ENCODE data around the gene SCP2D1. TPM values are rescaled to one million over a fixed set of nuclear protein-coding genes. Genes with fewer than 3 reads are reported as not detected.

The SCP2D1 gene
- total RNA-seq (not detected), polyA plus RNA-seq (not detected)
- long read RNA-seq, donor 1: 0 reads
- long read RNA-seq, donor 2: 0 reads
- long read RNA-seq, donor 3: 0 reads
- long read RNA-seq, donor 4: 0 reads
- long read RNA-seq, donor 5: 0 reads

- DNase-seq: no peak
- Histone ChIP-seq H3K9ac (ENCODE audit: insufficient read depth in 1 of 2, low read length in 2 of 2) (no peak within 1 kb of the TSS), H3K36me3 (ENCODE audit: control insufficient read depth in 4 of 4, insufficient read depth in 4 of 4, low read length in 4 of 4) (no peaks in the 10 kb centered on the region), H3K9me3 (ENCODE audit: control insufficient read depth in 4 of 4, insufficient read depth in 3 of 4, low read length in 3 of 4) (peaks cover 0 to 4% (median 0%) of the 10 kb centered on the region in 4 donors), H3K27me3 (ENCODE audit: control insufficient read depth in 3 of 3, insufficient read depth in 3 of 3, low read length in 2 of 3) (no peaks in the 10 kb centered on the region), H3K4me1 (ENCODE audit: control insufficient read depth in 5 of 5, insufficient read depth in 5 of 5, low read length in 5 of 5) (no peaks in the 10 kb centered on the region), H3K4me3 (no peak within 1 kb of the TSS), H3K27ac (ENCODE audit: low read depth in 1 of 2, low read length in 1 of 2) (no peak within 1 kb of the TSS)
- WGBS, 2 donors: 45 to 74% methylated on average over 3 of the region's 3 CpGs
- TF ChIP-seq CTCF (IDR thresholded peaks at IDR 0.05; ENCODE audit: control extremely low read depth, extremely low read depth): no peak
- no peak for ATAC-seq (ENCODE audit: insufficient read depth, low FRiP score)
Measured at GRCh38 chr20:18813483-18813882, at the start of gene SCP2D1. TSS of gene SCP2D1 (plus strand) at chr20:18813783. CDS start at chr20:18813816, 33 bp downstream.

GRCh38 chr20:18767676-18768075 lies 45.9 kb upstream of the SCP2D1 start:
- no peaks in the 10 kb centered on the region for H3K9me3 ChIP-seq (ENCODE audit: control insufficient read depth in 4 of 4, insufficient read depth in 3 of 4, low read length in 3 of 4)
- no peak overlapping the region for H3K9ac ChIP-seq (ENCODE audit: insufficient read depth in 1 of 2, low read length in 2 of 2)
- DNase-seq: no peak
- no peak overlapping the region for H3K27ac ChIP-seq (ENCODE audit: low read depth in 1 of 2, low read length in 1 of 2)
- TF ChIP-seq CTCF (IDR thresholded peaks at IDR 0.05; ENCODE audit: control extremely low read depth, extremely low read depth): no peak
- WGBS, 2 donors: 45 to 60% methylated on average over 5 of the region's 5 CpGs
- no peaks in the 10 kb centered on the region for H3K27me3 ChIP-seq (ENCODE audit: control insufficient read depth in 3 of 3, insufficient read depth in 3 of 3, low read length in 2 of 3)
- no peak overlapping the region for H3K4me3 ChIP-seq
- ATAC-seq (ENCODE audit: insufficient read depth, low FRiP score): no peak
- H3K36me3 ChIP-seq (ENCODE audit: control insufficient read depth in 4 of 4, insufficient read depth in 4 of 4, low read length in 4 of 4): peaks cover 0 to 7% (median under 1%) of the 10 kb centered on the region in 4 donors
- no peaks in the 10 kb centered on the region for H3K4me1 ChIP-seq (ENCODE audit: control insufficient read depth in 5 of 5, insufficient read depth in 5 of 5, low read length in 5 of 5)

- no peak overlapping the region for H3K4me3 ChIP-seq
- TF ChIP-seq CTCF (IDR thresholded peaks at IDR 0.05; ENCODE audit: control extremely low read depth, extremely low read depth): no peak
- no peaks in the 10 kb centered on the region for H3K27me3 ChIP-seq (ENCODE audit: control insufficient read depth in 3 of 3, insufficient read depth in 3 of 3, low read length in 2 of 3)
- no peaks in the 10 kb centered on the region for H3K36me3 ChIP-seq (ENCODE audit: control insufficient read depth in 4 of 4, insufficient read depth in 4 of 4, low read length in 4 of 4)
- H3K27ac ChIP-seq (ENCODE audit: low read depth in 1 of 2, low read length in 1 of 2): no peak overlapping the region
- no peaks in the 10 kb centered on the region for H3K9me3 ChIP-seq (ENCODE audit: control insufficient read depth in 4 of 4, insufficient read depth in 3 of 4, low read length in 3 of 4)
- DNase-seq: no peak
- no peak overlapping the region for H3K9ac ChIP-seq (ENCODE audit: insufficient read depth in 1 of 2, low read length in 2 of 2)
- H3K4me1 ChIP-seq (ENCODE audit: control insufficient read depth in 5 of 5, insufficient read depth in 5 of 5, low read length in 5 of 5): peaks cover 0 to 1% (median 0%) of the 10 kb centered on the region in 5 donors
- no peak for ATAC-seq (ENCODE audit: insufficient read depth, low FRiP score)
- WGBS, 2 donors: 90 to 93% methylated on average over 1 of the region's 1 CpG
Measured at GRCh38 chr20:18773566-18773965, 40.0 kb upstream of the SCP2D1 start.

GRCh38 chr20:18774207-18774606 lies 39.4 kb upstream of the SCP2D1 start:
- ATAC-seq (ENCODE audit: insufficient read depth, low FRiP score): no peak
- TF ChIP-seq CTCF (IDR thresholded peaks at IDR 0.05; ENCODE audit: control extremely low read depth, extremely low read depth): no peak
- Histone ChIP-seq H3K9ac (ENCODE audit: insufficient read depth in 1 of 2, low read length in 2 of 2) (no peak overlapping the region), H3K9me3 (ENCODE audit: control insufficient read depth in 4 of 4, insufficient read depth in 3 of 4, low read length in 3 of 4) (no peaks in the 10 kb centered on the region), H3K27me3 (ENCODE audit: control insufficient read depth in 3 of 3, insufficient read depth in 3 of 3, low read length in 2 of 3) (peaks cover 0 to 3% (median 0%) of the 10 kb centered on the region in 3 donors), H3K4me3 (no peak overlapping the region), H3K4me1 (ENCODE audit: control insufficient read depth in 5 of 5, insufficient read depth in 5 of 5, low read length in 5 of 5) (peaks cover 0 to 1% (median 0%) of the 10 kb centered on the region in 5 donors), H3K36me3 (ENCODE audit: control insufficient read depth in 4 of 4, insufficient read depth in 4 of 4, low read length in 4 of 4) (no peaks in the 10 kb centered on the region), H3K27ac (ENCODE audit: low read depth in 1 of 2, low read length in 1 of 2) (no peak overlapping the region)
- WGBS, 2 donors: 78 to 80% methylated on average over 2 of the region's 2 CpGs
- no peak for DNase-seq

Measured in lung (tissue), 16 donors.